CD4-positive, alpha-beta T cell treated with Interleukin-15 for 1 hour (primary cell): ENCODE measurements around the gene ZNF580.

Experiments used
- DNase-seq: peaks from one replicate; pipeline ENCODE4 v3.0.0-alpha.2; 2020

The ZNF580 gene, protein sequence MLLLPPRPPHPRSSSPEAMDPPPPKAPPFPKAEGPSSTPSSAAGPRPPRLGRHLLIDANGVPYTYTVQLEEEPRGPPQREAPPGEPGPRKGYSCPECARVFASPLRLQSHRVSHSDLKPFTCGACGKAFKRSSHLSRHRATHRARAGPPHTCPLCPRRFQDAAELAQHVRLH

DNA sequence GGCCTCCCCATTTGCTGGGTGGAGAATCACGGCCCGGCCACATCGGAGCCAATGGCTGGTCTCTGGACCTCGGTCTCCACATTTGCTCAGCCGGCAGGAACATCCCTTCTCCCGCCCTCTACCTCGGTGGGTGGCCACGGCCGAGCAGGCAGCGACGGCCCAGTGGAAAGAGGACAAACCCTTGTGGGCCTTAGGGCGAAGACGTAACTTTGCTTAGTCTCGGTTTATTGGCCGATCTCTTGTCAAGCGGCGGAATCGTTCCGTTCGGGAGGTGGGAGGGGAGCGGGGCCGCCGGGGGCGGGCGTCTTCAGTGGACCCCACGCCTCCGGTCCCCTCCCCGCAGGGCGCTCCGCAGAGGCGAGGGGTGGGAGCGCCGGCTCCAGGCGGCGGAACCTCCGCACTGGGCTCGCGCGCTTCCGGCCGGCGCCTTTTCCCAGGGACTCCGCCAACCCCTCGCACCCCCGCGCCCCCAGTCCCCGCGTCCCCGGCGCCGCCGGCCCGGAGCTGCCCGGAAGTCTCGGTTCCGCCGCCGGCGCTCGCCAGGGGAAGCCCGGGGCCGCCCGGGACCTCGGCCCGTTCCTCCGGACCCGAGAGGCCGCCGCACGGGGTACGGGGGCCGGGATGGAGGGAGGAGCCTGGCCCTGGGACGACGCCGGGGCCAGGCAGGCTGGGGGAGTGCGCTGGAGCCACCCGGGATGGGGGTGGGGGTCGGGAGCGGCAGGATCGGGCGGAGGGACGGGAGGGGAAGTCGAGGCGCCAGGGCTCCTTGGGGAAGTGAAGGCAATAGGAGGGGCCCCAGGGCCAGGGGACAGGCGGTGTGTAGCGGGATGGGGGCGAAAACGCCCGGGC is at the start of gene ZNF580:
Gene ZNF580, plus strand, starts transcription at position 426 of the 849 bp plus-strand sequence. CDS start 1,507 bp downstream, outside the sequence.
- DNase-seq, result peak; percentile 46

DNA sequence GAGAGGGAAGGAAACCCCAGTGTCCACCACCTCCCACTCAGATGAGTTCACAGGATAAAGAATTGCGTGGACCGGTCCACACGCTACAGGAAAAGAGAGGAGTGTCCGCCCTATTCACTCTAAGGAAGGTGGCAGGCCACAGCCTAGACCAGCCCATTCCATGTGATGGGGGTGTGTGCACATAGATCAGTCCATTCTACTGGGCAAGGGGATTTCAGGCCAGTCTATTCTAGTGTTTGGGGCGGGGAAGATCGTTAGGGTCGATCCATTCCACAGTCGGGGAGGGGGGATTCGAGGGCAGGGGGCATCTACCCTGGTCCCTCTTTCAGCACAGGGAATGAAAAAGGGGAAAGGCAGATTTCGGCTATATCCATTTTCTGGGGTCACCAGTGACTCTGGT is 49.2 kb upstream of the ZNF580 start:
- no peak for DNase-seq

DNA sequence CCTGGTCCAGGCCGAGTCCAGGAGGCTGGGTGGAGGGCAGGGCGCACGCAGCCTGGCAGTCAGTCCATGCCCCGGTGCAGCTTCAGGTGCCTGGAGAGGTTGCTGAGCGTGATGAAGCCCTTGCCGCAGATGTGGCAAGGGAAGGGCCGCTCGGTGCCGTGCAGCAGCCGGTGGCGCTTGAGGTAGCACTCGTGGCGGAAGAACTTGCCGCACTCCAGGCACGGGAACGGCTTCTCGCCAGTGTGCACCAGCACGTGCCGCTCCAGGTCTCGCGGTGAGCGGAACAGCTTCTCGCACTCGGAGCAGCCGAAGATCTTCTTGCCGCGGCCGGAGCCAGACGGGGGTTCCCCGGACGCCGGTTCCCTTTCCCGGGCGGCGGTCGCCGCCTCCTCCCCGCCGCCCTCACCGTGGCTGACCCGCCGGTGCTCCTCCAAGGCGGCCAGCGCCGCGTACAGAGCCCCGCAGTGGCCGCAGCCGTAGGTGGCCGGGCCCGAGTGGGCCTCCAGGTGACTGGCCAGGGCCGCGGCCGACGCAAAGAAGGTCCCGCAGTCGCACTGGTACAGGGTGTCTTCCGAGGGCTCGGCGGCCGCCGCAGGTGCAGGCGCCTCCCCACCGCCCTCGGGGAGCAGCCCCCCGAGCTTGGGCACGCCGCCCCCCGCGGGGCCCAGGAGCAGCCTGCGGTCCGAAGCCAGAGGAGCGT is 48.3 kb upstream of the ZNF580 start:
- DNase-seq, result no peak

DNA sequence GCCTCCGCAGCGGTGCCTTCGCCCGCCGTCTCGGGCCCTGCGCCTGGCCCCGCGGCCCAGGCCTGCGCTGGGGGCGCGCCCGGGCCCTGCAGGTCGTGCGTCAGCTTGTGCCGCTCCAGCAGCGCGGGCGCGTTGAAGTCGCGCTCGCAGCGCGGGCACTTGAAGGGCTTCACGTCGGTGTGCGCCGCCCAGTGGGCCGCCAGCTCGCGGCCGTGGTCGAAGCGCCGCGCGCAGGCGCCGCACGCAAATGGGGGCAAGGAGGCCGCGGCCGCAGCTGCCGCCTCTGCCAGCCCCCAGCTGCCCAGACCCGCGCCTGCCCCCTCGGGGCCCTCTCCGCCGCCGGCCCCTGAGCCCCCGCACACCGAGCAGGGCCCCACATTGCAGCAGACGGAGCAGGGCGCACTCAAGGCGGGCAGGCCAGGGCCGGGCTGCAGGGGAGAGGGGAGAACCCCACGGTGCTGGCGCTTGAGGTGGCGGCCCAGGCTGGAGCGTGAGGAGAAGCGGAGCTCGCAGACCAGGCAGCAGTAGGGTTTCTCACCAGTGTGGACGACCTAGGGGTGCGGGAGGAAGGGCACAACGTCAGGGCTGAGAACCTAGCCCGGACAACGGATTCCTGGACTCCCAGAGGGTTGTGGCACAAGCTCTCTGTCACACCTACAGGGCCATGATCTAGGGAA is 47.6 kb upstream of the ZNF580 start:
- DNase-seq, result no peak

DNA sequence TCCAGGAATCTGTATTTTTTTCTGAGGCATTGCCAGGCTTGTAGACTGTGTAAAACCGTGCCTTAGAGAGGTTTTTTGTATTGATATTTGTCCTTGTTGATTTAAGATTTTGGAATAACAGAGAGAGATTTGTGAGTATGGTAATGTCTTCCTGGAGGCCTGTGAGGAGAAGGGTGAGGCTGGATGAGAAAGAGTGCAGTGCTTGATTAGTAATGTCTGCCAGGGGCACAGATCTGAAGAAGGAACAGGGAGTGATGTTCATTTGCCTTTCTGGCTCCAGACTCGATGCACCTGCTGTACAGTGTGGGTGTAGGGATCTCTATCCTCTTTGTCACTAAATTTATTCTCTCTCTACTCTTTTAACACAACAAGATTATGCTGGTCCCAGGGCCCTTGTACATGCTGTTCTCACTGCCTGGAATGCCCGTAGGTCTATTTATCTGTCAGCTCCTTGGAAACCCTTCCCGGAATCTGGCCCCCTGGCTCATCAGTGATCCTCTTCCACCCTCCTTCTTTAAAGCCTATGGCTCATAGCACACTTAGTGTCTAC is 45.7 kb upstream of the ZNF580 start:
- DNase-seq, result no peak

DNA sequence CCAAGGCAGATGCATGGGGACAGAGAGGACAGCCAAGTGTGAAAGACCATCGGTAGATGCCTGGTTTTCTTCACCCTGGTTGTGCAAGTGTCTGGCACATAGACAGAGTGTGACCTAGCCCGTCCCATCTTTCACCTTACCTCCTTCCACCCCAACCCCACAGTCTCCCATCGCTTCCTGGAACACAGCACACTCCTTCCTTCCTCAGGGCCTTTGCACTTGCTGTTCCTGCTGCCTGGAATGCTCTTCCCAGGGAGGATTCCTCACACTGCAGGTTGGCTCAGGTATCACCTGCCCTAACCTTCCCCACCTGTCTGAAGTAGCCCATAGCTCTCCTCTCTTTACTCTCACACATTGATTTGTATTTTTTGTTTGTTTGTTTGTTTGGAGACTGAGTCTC is 44.5 kb upstream of the ZNF580 start:
- no peak for DNase-seq

DNA sequence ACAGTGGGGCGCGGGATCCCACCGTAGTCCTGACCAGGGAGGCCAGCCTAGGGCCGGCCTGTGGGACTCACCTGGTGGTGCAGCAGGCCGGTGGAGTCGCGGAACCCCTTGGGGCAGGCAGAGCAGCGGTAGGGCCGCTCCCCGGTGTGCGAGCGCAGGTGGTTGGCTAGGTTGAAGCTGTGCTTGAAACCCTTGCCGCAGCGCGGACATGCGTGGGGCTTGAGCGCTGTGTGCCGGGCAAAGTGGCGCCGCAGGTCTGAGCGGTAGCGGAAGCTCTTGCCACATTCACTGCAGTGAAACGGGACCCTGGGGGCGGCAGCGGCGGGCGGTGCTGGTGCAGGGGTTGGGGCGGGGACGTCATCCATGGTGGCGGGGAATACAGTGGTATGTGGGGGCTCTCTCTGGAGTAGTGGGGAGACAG is 43.3 kb upstream of the ZNF580 start:
- DNase-seq, result no peak

DNA sequence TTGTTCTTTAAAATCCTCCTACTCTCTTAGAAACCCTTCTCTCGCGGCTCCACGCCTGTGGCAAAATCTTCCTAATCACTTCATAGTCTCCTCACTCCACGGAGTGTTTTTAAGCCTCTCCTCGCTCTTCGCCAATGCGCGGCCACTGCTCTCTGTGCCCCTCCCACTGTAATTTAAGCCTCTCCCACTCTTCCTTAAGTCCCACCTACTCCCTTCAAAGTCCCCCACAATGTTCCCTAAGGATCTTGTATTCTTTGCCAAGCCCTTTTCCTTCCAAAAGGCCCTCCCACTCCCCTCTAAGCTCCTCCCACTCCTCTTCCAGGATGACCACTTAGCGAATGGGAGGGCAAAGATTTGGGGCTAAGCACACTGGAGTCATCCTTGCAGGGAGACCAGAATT is 42.8 kb upstream of the ZNF580 start:
- no peak for DNase-seq

DNA sequence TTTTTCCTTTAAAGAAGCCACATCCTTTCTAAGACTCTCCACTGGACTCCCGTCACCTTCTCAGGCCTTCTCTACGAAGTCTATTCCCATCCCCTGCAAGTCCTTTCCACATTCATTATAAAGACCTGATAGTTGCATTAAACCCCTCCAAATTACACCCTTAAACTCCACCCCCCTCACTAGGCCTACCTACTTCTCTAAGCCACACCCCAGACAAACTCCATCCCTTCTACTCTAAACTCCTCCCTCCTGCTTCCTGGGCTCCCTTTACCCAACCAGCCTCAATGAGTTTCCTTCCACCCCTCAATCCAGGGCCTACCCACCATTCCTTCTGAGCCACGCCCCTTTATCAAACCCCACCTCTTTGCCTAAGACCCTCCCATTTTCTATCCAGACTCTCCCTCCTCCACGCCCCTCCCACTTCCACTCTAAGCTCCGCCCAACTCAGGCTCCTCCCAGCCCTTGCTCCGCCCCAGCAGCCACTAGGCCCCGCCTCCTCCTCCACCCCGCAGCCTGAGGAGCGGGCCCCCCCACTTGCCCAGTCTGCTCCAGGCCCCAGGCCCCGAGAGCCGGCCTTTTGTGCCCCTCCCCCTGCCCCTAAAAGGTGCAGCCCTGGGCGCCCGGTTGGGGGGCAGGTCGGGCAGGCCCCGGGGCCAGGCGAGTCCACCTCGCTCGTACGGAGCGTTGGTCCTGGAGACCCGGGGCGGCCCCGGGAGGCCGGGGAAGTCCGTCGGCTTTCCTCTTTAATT is 41.9 kb upstream of the ZNF580 start:
- peak; percentile 93 for DNase-seq

DNA sequence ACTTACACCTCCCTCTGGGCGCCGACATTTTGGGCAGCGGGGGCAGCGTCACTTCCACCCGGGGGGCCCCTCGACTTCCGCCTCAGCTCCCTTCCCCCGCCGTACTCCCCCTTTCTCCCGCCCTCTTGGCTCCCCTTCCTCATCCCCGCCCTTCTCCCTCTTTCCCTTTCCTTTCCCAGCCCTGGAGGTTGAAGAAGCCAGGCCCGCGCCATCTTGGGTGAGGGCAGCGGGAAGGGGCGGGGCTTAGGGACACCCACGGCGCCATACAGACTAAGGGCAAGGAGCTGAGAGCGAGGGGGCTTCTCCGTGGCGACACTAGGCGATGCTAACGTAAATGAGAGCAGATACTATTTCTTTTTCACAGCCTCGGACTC is 41.3 kb upstream of the ZNF580 start, which contains the start of gene FIZ1:
Gene FIZ1, minus strand, starts transcription at position 50 of the 374 bp plus-strand sequence. CDS start 1,652 bp downstream, outside the sequence.
- DNase-seq, result peak; percentile 97

DNA sequence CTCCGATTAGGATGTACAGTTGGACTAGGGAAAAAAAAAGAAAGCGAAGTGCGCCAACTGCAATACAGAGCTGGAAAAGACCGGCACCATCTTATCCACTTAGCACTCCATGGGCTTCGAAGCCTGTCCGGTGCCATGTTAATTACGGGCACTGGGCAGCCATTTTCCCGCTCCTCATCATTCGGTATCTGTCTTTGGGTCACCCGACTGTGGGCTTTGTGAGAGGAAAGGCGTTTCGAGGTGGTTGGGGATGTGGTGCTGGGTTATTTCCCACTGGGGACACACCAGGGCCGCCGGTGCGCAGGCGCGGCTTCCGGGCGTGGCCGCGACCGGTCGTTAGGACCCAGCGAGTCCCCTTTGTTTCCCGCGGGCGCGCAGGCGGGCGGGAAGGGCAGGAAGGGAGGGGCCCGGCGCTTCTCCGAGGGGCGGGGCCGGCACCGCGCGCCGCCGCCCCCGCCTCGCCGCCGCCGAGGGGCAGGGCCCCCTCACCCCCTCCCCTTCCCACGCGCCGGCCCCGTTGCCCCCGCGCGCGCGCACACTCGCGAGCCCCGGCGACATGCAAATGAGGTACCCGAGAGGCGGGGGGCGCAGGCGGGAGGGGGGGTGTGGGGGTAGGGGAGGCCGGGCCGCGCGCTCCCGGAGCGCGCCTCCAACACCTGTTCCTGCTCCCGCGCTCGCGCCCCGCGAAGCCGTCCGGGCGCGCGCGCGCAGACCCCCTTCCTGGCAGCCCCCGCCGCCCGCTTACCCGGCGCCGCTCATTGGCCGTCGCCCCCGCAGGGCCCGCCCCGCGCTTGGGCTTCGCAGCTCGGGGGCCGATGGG is 40.8 kb upstream of the ZNF580 start, which contains the start of gene ZNF524:
Gene ZNF524, plus strand, starts transcription at position 447 of the 820 bp plus-strand sequence. CDS start 1,825 bp downstream, outside the sequence.
- peak; percentile 90 for DNase-seq

DNA sequence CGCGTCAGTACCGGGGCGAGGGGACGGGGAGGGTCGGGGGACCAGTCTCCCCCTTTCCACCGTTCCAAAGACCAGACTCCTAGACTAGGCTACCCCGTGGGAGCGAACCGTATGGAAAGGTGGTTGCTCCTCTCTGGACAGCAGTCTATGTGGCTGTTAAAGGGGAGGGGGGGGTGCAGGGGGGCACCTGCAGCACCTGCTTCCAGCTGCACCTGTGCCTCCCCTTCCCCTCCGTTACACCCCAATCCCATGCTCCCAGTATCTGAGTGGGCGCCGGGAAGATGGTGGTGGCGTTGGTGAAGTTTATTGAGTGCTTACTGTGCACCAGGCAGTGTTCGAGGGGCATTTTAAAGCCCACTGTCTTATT is 40.2 kb upstream of the ZNF580 start:
- no peak for DNase-seq

DNA sequence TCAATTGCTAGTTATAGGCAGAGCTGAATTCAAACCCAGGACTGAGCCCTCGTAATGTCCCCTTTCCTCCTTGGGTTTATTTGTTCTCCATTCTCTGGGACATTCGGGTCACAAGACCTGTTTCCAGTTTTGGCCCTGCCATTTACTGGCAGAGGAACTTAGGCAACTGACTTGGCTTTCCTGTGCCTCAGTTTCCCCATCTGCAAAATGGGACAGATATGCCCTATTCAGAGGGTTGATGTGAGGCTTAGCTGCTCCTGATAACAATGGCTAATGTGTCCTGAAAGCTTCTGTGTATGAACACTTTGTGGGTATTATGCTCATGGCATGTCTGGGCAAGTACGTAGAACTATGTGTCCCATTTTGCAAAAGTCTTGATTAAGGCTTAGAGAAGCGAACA is 39.7 kb upstream of the ZNF580 start:
- DNase-seq, result no peak

DNA sequence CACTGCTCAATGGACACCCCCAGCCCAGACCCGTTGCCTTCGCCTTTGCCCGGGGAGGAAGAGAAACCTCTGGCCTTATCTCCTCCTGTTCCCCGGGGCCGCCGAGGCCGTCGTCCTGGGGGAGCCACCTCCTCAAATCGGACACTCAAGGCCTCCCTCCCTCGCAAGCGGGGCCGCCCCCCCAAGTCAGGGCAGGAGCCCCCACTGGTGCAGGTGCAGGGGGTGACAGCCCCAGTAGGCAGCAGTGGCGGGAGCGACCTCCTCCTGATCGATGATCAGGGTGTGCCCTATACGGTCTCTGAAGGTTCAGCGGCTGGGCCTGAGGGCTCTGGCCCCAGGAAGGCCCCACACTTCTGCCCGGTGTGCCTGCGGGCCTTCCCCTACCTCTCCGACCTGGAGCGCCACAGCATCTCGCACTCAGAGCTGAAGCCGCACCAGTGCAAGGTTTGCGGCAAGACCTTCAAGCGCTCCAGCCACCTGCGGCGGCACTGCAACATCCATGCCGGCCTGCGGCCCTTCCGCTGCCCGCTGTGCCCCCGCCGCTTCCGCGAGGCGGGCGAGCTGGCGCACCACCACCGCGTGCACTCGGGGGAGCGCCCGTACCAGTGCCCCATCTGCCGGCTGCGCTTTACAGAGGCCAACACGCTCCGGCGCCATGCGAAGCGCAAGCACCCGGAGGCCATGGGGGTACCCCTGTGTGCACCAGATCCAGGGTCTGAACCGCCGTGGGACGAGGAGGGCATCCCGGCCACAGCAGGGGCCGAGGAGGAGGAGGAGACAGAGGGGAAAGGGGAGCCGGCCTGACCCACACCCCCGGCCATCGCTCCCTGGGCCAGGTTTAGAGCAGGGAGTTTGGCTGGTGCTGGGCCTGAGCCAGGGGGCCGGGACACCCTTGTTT is 38.4 kb upstream of the ZNF580 start:
- DNase-seq, result no peak

DNA sequence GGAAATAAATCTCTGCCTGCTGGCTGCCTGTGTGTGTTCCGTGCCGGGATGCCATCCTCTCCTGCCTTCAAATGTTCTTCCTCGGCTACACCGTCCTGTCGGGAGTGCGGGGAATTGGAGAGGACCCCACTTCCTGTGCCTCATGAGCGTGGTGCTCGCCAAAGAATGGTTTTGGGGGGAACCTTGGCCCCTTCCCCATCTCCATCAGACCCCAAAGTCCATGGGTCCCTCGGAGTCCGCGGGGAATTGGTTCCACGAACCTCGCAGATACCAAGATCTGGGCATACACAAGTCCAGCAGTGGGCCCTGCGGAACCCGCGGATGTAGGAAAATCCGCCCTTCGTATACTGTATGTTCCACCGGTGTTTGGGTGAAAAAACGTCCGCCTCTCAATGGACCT is 37.7 kb upstream of the ZNF580 start:
- no peak for DNase-seq

DNA sequence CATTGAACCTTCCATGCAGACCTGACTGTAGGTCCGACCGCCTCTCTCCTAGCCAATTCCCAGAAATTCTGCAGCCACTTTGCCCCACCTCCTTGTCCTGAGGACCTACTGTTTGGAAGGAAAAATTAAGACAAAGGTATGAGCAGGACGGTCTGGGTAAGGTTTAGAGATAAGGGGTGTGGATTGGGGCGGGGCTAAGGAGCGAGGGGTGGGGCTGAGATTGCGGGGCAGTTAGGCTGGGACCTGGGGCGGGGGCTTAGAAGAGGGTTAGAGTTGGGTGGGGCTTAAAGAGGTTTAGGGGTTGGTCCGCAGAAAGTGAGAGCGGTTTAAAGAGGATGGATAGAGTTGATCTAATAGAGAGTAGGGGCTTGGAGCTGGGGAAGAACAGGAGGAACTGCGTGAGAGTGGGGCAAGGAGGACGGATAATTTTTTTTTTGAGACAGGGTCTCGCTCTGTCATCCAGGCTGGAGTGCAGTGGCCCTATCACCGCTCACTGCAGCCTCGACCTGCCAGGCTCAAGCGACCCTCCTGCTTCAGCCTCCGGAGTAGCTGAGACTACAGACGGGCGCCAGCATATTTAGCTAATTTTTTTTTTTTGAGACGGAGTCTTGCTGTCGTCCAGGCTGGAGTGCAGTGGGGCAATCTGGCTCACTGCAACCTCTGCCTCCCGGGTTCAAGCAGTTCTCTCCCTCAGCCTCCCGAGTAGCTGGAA is 37.1 kb upstream of the ZNF580 start:
- DNase-seq, result no peak

DNA sequence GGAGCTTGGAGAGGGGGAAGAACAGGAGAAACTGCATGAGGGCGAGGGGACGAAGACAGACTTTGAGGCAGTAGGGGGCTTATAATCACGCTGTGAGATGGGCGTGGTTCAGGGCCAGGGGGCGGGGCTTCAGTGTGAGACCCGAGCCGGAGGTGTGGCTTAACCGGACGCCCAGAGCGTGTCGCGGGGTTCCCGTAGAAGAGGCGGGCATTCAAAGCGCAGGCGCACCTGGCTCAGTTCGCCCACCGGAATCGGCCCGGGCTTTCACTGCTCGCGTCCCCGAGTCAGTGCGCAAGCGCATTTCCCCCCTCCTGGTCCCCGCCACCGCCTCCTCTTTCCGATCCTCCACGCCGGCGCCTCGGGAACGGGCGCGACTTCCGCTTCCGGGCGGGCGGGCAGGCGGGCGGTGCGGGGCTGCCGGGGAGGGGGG is 35.6 kb upstream of the ZNF580 start:
- DNase-seq, result peak; percentile 98

DNA sequence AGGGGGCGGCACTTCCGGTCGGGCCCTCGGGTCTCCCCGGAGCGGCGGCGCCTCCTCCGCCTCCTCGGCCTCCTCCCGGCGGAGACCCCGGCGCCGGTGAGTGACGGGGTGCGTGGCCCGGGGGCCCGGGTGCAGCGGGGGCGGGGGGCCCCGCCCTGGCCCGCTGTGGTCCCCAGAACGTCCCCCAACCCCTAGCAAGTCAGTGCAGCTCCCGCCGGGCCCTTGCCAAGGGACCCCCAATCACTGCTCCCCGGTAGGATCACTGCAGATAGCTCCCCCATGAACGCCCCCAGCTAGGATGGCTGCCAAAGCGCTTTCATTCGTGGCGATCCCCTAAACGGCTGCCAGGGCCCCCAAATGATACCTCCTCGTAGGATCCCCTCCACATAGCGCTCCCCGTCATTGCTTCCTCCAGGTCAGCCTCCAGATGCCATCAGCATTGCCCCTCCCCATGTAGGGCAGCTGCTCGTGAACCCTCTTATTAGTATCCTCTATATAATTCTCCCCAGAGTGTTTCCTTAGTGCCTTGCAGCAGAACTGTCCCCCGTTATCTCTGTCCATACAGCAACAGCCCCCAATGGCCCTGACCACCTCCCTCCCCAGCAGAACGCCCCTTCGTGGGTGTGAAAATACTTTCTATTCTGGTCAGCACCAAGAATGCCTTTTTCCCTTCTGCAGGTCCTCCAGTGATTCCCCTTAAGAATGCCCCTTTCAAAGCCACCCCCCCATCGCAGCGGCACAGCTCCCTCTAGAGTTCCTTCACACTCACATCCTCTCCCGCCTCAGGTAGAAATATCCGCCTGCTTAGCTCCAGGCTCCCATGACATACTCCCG is 34.9 kb upstream of the ZNF580 start, which contains the start of gene ZNF865:
Gene ZNF865, plus strand, starts transcription at position 11 of the 834 bp plus-strand sequence. CDS start 7,972 bp downstream, outside the sequence.
- peak; percentile 74 for DNase-seq
